ENCODE results near the gene TOMM40L.

GRCh38 chr1:161200992-161201835, 24.6 kb upstream of the TOMM40L start:
- TF ChIP-seq CTCF (IDR thresholded peaks at IDR 0.05) = no peak
- TF ChIP-seq POLR2A (IDR thresholded peaks at IDR 0.05) = no peak
- TF ChIP-seq POLR2AphosphoS5 (IDR thresholded peaks at IDR 0.05) = no peak

Measured in breast epithelium (tissue), 3 donors.